Heart right ventricle (tissue), 16 donors: ENCODE data around the gene TAF8. TPM values are rescaled to one million over a fixed set of nuclear protein-coding genes. Genes with fewer than 3 reads are reported as not detected.

Experiments used
- ATAC-seq, 8 donors: fragments of 200-7000 bp; cut with Tn5 transposase; one replicate each; pipeline ENCODE4 v1.9.1; 2020; ENCODE audit warnings: mild to moderate bottlenecking in 8 of 8, moderate library complexity in 8 of 8, moderate number of reproducible peaks in 1 of 8
- DNase-seq, 2 donors: peaks; one replicate each; pipeline ENCODE4 v3.0.0-alpha.2; 2020
- H3K27ac ChIP-seq, 10 donors: fragments of 200-600 bp; sonication (generic) in 2 of 10; one replicate each; pipeline versions ENCODE4 v1.5.0 to v1.8.0; 2020 to 2022; ENCODE audit warnings: mild to moderate bottlenecking in 3 of 10
- H3K27me3 ChIP-seq, 7 donors: fragments of 200-600 bp; one replicate each; pipeline ENCODE4 v1.8.0; 2021 to 2022; ENCODE audit warnings: mild to moderate bottlenecking in 2 of 7
- H3K36me3 ChIP-seq, 9 donors: fragments of 200-600 bp; sonication (generic) in 1 of 9; one replicate each; pipeline versions ENCODE4 v1.5.0 to v1.8.0; 2020 to 2022; ENCODE audit warnings: mild to moderate bottlenecking in 2 of 9
- H3K4me1 ChIP-seq, 9 donors: fragments of 200-600 bp; sonication (generic) in 1 of 9; one replicate each; pipeline versions ENCODE4 v1.5.0 to v1.8.0; 2020 to 2022; ENCODE audit warnings: mild to moderate bottlenecking in 4 of 9
- H3K4me3 ChIP-seq, 10 donors: fragments of 200-600 bp; sonication (generic) in 2 of 10; one replicate each; pipeline versions ENCODE4 v1.5.0 to v1.8.0; 2020 to 2022; ENCODE audit warnings: mild to moderate bottlenecking in 7 of 10, moderate library complexity in 2 of 10
- H3K9me3 ChIP-seq, 11 donors: fragments of 200-600 bp in 10 of 11; sonication (generic) in 2 of 11; one replicate each; pipeline versions ENCODE4 v1.5.0 to v1.8.0; 2013 to 2022; ENCODE audit warnings: mild to moderate bottlenecking in 2 of 11, control low read depth in 1 of 11, moderate library complexity in 1 of 11
- WGBS, 2 donors: extraction: QIAGEN DNeasy Blood & Tissue Kit; methylation state at CpG; one replicate each; pipeline ENCODE4 v1.1.7; 2013; ENCODE audit warnings: inconsistent platforms in 1 of 2; 5-methylcytosine and 5-hydroxymethylcytosine counted together
- intact Hi-C, 10 donors: fragments of 100-400 bp; cut with DNase I; formaldehyde crosslinking; loops; one replicate each; pipeline versions ENCODE4 v1.11.1 to v1.14.2; 2022
- polyA plus RNA-seq, 2 donors: library from polyadenylated mRNA; stranded (reverse); fragments of 200-250 nt; gene quantifications; one replicate each; pipeline ENCODE4 v1.2.3, GENCODE V29; 2013
- total RNA-seq, 10 donors: library from RNA; stranded (reverse); fragmentation: NEBNext Ultra II Directional in 3 of 10; extraction: Animal tissue kit (Norgen Biotek cat#: 25700) in 3 of 10; gene quantifications; one replicate each; pipeline versions ENCODE4 v1.2.1 to v1.2.4, GENCODE V29; 2021 to 2023
- TF ChIP-seq, protein P1 (sequence below), 9 donors: fragments of 200-600 bp; sonication (generic) in 2 of 9; IDR thresholded peaks; one replicate each; pipeline versions ENCODE4 v1.5.0 to v1.8.0; 2021 to 2022; ENCODE audit warnings: antibody characterized with exemption in 9 of 9, mild to moderate bottlenecking in 5 of 9, moderate library complexity in 1 of 9
- donor health status: Arrhythmogenic right ventricular cardiomyopathy.
- donor health status: ischemic (EF 13 %, LVEDD 7.1; RV severe dilation, severe dysfunction).
- donor health status: healthy with polysubstance abuse.
- donor health status: DM: no; HTN: yes; CAD: no.
- donor health status: DM: no; HTN: no; CAD: no.
- donor health status: ischemic (EF 25% LVEDD 6.9; RV normal size, moderate dysfunction).
- donor health status: ischemic (EF 25% LVEDD 5.7; RV mildly dilated, moderate dysfunction).
- donor health status: healthy.
- donor health status: DM: yes; HTN: yes; CAD: no.
- donor health status: Ischemic cardiomyopathy.
- donor health status: ischemic (EF 35%, LVEDD 5.7; RV mildly dilated, moderate dysfunction).
- donor health status: nonischemic (EF 11% LVEDD 7.7; RV severe dilation, severe dysfunction).
- donor health status: DM: yes; HTN: yes; CAD: no.
- donor health status: PGD.
- donor health status: ischemic (EF 29% LVEDD 5.4; RV normal size, mild dysfunction).
- donor health status: nonischemic (EF 23%, LVEDD 6.1; RV moderate dilation, normal function).

TAF8 gene
- total and polyA plus RNA-seq, 12 donors, result 15.2 to 38.1 (median 30.1) TPM

DNA sequence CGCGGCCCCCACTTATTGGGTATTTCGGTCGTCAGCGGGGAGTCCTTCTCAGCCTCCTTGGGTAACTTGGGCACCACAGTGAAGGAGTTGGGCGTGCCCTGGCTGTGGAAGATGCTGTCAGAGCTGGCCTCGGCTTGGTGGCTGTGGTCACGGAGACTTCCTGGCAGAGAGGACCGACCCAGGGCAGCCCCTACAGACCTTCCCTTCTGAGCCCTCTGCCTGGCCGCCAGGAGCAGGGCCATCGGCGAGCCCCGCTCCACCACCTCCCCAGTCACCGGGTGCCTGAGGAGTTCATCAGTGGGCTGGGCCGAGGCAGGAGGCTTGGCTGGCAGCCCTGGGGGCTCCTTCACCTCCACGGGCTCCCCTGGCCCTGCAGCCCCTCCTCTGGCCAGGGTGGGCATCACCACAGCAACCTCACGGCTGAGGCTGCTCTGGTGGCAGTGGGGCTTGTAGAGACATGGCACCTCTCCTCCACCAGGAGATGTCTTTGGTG is 54.9 kb downstream of the TAF8 start:
- Histone ChIP-seq H3K27ac (no peak overlapping the region), H3K4me1 (peaks cover 3 to 26% (median 12%) of the 10 kb centered on the region in 9 donors), H3K9me3 (peaks cover 0 to 3% (median 0%) of the 10 kb centered on the region in 11 donors), H3K4me3 (peak overlapping the region in 1 of 10 donors; percentile 40), H3K36me3 (no peaks in the 10 kb centered on the region), H3K27me3 (peaks cover 0 to 17% (median 4%) of the 10 kb centered on the region in 7 donors)
- WGBS, 2 donors, result 90 to 93% methylated on average over 17 of the region's 17 CpGs
- no peak for DNase-seq
- TF ChIP-seq, protein P1, sequence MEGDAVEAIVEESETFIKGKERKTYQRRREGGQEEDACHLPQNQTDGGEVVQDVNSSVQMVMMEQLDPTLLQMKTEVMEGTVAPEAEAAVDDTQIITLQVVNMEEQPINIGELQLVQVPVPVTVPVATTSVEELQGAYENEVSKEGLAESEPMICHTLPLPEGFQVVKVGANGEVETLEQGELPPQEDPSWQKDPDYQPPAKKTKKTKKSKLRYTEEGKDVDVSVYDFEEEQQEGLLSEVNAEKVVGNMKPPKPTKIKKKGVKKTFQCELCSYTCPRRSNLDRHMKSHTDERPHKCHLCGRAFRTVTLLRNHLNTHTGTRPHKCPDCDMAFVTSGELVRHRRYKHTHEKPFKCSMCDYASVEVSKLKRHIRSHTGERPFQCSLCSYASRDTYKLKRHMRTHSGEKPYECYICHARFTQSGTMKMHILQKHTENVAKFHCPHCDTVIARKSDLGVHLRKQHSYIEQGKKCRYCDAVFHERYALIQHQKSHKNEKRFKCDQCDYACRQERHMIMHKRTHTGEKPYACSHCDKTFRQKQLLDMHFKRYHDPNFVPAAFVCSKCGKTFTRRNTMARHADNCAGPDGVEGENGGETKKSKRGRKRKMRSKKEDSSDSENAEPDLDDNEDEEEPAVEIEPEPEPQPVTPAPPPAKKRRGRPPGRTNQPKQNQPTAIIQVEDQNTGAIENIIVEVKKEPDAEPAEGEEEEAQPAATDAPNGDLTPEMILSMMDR (IDR thresholded peaks at IDR 0.05), result no peak
- intact Hi-C loops, result no loop called here
- ATAC-seq, result no peak

DNA sequence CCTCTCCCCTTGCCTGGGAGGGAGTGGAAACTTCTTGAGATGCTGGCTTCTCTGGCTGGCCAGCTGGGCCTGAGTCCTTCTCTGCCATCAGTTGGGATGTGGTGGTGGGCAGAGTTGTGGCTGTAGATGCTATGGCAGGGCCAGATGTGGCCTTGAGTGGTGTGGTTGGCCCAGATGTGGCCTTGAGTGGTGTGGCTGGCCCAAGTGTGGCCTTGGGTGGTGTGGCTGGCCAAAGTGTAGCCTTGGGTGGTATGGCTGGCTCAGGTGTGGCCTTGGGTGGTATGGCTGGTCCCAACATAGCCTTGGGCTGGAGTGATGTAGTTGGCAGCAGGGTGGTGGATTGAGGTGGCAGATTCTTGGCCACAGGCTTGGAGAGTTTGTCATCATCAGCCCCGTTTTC is 55.4 kb downstream of the TAF8 start:
- no peak overlapping the region for H3K4me3 ChIP-seq
- no peak overlapping the region for H3K27ac ChIP-seq
- intact Hi-C loops, result no loop called here
- WGBS, 2 donors, result 88 to 100% methylated on average over 1 of the region's 1 CpG
- H3K9me3 ChIP-seq, result peaks cover 0 to 8% (median 0%) of the 10 kb centered on the region in 11 donors
- ATAC-seq (no peak), DNase-seq (no peak)
- H3K4me1 ChIP-seq, result peaks cover 3 to 21% (median 8%) of the 10 kb centered on the region in 9 donors
- TF ChIP-seq, protein P1 (IDR thresholded peaks at IDR 0.05), result no peak
- no peaks in the 10 kb centered on the region for H3K36me3 ChIP-seq
- H3K27me3 ChIP-seq, result peaks cover 0 to 17% (median 4%) of the 10 kb centered on the region in 7 donors

DNA sequence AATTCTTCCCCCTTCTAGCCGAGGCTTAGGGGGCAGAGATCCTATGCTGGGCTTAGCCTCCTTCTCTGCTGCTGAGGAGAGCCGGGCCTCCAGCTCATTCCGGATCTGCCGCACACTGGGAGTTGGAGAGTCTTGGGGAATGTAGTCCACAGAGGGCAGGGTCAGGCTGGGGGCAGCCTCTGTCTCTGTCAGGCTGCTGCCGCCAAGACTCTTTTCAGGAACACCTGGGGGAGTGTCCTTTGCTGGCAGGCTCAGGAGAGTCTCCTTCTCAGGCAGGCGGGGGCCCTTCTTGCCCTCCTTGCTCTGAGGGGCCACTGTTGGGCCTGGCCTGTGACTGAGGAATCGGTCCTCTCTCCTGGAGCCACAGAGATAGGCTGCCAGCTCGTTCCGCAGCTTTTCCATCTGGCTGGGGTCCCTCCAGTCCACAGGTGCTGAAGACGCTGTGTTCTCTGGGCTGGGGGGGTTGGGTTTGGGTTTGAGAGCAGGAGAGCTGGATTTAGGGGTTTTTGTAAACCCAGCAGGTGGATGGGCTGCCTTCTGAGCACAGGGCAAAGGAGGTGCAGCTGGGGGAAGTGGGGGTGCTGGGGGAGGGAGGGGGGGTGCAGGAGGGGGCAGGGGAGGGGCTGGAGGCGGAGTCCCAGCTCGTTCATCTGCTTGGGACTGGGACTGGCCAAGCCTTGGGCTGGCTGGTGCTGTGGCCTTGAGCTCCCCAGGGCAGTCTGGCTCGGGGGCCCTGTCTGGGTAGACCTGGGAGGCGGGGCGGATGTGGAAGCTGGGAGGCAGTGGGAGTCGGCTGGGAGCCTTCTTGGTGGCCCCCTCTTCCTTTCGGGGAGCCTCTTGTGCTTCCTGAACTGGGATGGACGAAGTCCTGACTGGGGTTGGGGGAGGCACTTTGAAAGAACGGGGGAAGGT is 56.0 kb downstream of the TAF8 start:
- no peak overlapping the region for H3K27ac ChIP-seq
- H3K36me3 ChIP-seq, result no peaks in the 10 kb centered on the region
- peaks cover 0 to 10% (median 0%) of the 10 kb centered on the region in 11 donors for H3K9me3 ChIP-seq
- TF ChIP-seq, protein P1 (IDR thresholded peaks at IDR 0.05), result no peak
- intact Hi-C loops, result no loop called here
- peaks cover 3 to 16% (median 8%) of the 10 kb centered on the region in 9 donors for H3K4me1 ChIP-seq
- DNase-seq, result no peak
- peaks cover 0 to 17% (median 4%) of the 10 kb centered on the region in 7 donors for H3K27me3 ChIP-seq
- H3K4me3 ChIP-seq, result no peak overlapping the region
- 83% methylated on average over 19 of the region's 19 CpGs for WGBS, 2 donors
- ATAC-seq, result no peak

DNA sequence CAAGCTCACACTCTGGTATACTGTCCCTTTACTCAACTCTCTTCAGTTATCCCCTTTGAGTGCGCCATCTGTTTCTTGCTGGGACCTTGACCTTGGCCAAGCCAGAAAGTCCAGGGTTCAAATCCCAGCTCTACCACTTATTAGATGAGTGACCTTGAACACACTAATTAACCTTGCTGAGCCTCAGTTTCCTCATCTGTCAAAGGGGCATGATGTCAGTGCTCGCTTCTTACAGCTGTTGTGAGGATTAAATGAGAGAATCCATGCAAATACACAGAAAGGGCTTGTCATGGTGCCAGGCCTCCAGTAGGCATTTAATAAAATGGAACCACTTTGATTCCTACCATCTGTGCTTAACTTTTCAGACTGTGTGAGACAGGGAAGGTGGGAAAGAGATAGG is 57.7 kb downstream of the TAF8 start:
- intact Hi-C loops, result no loop called here
- TF ChIP-seq, protein P1 (IDR thresholded peaks at IDR 0.05), result no peak
- ATAC-seq (no peak), DNase-seq (no peak)
- H3K27ac ChIP-seq, result no peak overlapping the region
- no peaks in the 10 kb centered on the region for H3K36me3 ChIP-seq
- WGBS, 2 donors, result 96 to 97% methylated on average over 2 of the region's 2 CpGs
- H3K27me3 ChIP-seq, result peaks cover 0 to 17% (median 4%) of the 10 kb centered on the region in 7 donors
- peaks cover 0 to 10% (median 0%) of the 10 kb centered on the region in 11 donors for H3K9me3 ChIP-seq
- no peak overlapping the region for H3K4me3 ChIP-seq
- peaks cover 3 to 15% (median 8%) of the 10 kb centered on the region in 9 donors for H3K4me1 ChIP-seq
